ENCODE results near the gene FRMD4B.
A peak's percentile ranks its signal among the peaks of the same experiment; 100 is the strongest.

The FRMD4B gene

DNA sequence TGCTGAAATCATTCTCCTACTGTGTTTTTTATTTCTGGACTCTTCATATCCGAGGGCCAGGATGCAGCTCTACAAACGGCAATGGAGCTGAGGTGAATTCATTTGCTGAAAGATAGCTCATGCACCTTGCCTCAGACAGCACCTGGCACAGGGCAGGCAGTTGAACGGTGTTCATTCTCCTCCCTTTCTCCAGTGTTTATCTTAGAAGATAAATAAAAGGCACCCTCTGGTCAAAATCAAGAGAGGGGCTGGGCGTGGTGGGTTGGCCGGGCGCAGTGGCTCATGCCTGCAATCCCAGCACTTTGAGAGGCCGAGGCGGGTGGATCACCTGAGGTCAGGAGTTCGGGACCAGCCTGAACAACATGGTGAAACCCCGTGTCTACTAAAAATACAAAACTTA, 184.2 kb downstream of the FRMD4B start:
- Histone ChIP-seq H3K27me3 (no peaks in the 10 kb centered on the region), H3K36me3 (no peaks in the 10 kb centered on the region), H3K4me1 (ENCODE audit: control insufficient read depth in 1 of 2, insufficient read depth in 1 of 2, low read depth in 1 of 2, low read length in 1 of 2) (peaks cover 66 to 72% of the 10 kb centered on the region in 2 experiments), H3K9me3 (no peaks in the 10 kb centered on the region), H3K27ac (no peak overlapping the region), H3K4me3 (ENCODE audit: low read depth in 1 of 2, low read length in 1 of 2) (no peak overlapping the region)
- TF ChIP-seq, protein P1, sequence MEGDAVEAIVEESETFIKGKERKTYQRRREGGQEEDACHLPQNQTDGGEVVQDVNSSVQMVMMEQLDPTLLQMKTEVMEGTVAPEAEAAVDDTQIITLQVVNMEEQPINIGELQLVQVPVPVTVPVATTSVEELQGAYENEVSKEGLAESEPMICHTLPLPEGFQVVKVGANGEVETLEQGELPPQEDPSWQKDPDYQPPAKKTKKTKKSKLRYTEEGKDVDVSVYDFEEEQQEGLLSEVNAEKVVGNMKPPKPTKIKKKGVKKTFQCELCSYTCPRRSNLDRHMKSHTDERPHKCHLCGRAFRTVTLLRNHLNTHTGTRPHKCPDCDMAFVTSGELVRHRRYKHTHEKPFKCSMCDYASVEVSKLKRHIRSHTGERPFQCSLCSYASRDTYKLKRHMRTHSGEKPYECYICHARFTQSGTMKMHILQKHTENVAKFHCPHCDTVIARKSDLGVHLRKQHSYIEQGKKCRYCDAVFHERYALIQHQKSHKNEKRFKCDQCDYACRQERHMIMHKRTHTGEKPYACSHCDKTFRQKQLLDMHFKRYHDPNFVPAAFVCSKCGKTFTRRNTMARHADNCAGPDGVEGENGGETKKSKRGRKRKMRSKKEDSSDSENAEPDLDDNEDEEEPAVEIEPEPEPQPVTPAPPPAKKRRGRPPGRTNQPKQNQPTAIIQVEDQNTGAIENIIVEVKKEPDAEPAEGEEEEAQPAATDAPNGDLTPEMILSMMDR (IDR thresholded peaks at IDR 0.05) = no peak

DNA sequence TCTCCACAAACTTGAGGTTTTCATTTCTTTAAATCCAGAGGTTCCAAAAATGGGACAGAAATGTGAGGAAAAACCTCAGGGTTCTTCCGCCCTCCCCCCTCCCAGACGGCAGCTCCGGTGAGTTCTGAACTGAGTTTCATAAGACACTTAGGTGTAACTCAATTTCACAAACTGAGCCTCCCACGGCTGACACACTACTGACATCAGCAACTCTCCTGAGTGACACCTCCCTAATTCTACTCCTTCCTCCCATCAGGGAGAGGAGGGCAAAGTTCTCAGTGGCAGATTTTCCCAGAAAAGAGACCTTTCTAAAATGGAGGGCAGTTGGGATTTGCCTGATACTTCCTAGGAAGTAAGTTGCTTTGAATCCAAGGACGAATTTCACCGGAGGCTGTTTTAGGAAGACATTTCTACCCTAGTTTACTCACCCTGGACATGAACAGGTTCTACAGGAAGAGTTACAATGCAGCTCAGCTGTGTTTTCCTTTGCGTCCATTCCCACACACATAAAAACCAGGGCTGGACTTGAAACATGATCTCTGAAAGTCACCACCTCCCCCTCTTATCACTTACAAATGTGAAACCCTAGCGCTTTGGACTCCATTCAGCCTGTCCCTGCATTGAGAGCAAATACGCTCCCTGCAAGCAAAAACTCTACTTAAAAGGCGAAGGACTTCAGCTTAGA, 185.4 kb downstream of the FRMD4B start:
- no peaks in the 10 kb centered on the region for H3K9me3 ChIP-seq
- H3K36me3 ChIP-seq = peaks cover 10% of the 10 kb centered on the region
- H3K27ac ChIP-seq = peak overlapping the region; percentile 82
- H3K4me1 ChIP-seq (ENCODE audit: control insufficient read depth in 1 of 2, insufficient read depth in 1 of 2, low read depth in 1 of 2, low read length in 1 of 2) = peaks cover 62 to 64% of the 10 kb centered on the region in 2 experiments
- H3K4me3 ChIP-seq (ENCODE audit: low read depth in 1 of 2, low read length in 1 of 2) = peak overlapping the region; percentile 59 to 63
- TF ChIP-seq, protein P1 (IDR thresholded peaks at IDR 0.05) = no peak
- no peaks in the 10 kb centered on the region for H3K27me3 ChIP-seq

DNA sequence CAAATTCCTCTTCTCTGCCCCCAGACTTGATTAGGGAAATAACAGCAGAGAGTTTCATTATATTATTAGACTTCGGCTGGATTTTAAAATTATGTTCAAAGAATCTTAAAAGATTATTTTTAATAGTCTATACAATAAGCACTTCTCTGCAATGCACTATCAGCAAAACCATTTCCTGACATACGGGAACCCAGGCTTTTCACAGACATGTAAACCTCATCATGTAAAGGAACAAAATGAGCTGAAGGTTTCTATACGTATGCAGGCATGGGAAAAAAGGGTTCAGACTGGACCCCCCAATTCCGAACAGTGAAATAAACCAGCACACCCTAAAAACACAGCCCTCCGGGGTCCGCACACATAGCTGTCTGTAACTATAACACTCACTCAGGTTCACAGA, 185.9 kb downstream of the FRMD4B start:
- no peaks in the 10 kb centered on the region for H3K27me3 ChIP-seq
- peaks cover 56 to 58% of the 10 kb centered on the region in 2 experiments for H3K4me1 ChIP-seq (ENCODE audit: control insufficient read depth in 1 of 2, insufficient read depth in 1 of 2, low read depth in 1 of 2, low read length in 1 of 2)
- peak overlapping the region; percentile 82 for H3K27ac ChIP-seq
- TF ChIP-seq, protein P1 (IDR thresholded peaks at IDR 0.05) = no peak
- H3K36me3 ChIP-seq = peaks cover 16% of the 10 kb centered on the region
- H3K4me3 ChIP-seq (ENCODE audit: low read depth in 1 of 2, low read length in 1 of 2) = peak overlapping the region; percentile 59 to 63
- no peaks in the 10 kb centered on the region for H3K9me3 ChIP-seq

DNA sequence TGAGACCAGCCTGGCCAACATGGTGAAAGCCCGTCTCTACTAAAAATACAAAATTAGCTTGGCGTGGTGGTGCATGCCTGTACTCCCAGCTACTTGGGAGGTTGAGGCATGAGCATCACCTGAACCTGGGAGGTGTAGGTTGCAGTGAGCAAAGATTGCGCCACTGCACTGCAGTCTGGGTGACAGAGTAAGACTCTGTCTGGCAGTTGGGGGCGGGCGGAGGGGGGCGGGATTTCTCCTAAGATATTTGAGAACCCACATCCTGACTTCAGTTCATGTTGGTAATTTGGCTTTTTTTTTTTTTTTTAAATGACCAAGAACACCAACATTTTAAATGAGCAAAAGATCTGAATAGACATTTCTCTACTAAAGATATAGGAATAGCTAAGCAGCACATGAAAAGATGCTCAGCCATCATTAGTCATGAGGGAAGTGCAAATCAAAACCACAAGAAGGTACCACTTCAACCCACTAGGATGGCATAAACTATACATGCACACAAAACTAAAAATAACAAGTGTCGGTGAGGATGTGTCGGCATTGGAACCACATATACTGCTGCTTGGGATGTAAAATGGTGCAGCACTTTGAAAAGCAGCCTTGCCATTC, 187.9 kb downstream of the FRMD4B start:
- H3K9me3 ChIP-seq = no peaks in the 10 kb centered on the region
- peaks cover 32% of the 10 kb centered on the region for H3K36me3 ChIP-seq
- H3K27me3 ChIP-seq = no peaks in the 10 kb centered on the region
- peak overlapping the region in 1 of 2 experiments; percentile 9 for H3K4me3 ChIP-seq (ENCODE audit: low read depth in 1 of 2, low read length in 1 of 2)
- H3K4me1 ChIP-seq (ENCODE audit: control insufficient read depth in 1 of 2, insufficient read depth in 1 of 2, low read depth in 1 of 2, low read length in 1 of 2) = peaks cover 49 to 53% of the 10 kb centered on the region in 2 experiments
- peak overlapping the region; percentile 78 for H3K27ac ChIP-seq
- TF ChIP-seq, protein P1 (IDR thresholded peaks at IDR 0.05) = no peak

DNA sequence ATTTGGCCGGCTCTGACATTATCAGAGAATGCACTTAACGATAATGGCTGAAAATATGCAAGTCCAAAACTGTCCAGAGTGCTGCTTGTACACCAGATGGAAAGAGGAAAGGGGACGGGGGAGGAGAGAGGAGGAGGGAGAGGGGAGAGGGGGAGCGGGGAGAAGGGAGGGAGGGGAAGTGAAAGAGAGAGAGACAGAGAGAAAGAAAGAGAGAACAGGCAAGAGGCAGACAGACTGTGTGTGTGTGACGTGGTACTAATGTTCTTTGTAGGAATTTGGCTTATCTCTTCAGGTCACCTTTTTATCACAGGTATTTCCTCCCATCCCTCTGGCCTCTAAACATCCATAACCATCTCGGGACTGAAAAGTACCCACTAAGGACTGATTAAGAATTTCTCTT, 188.4 kb downstream of the FRMD4B start:
- Histone ChIP-seq H3K27ac (peak overlapping the region; percentile 78), H3K36me3 (peaks cover 37% of the 10 kb centered on the region), H3K9me3 (no peaks in the 10 kb centered on the region), H3K4me3 (ENCODE audit: low read depth in 1 of 2, low read length in 1 of 2) (peak overlapping the region in 1 of 2 experiments; percentile 9), H3K27me3 (no peaks in the 10 kb centered on the region), H3K4me1 (ENCODE audit: control insufficient read depth in 1 of 2, insufficient read depth in 1 of 2, low read depth in 1 of 2, low read length in 1 of 2) (peaks cover 49 to 53% of the 10 kb centered on the region in 2 experiments)
- TF ChIP-seq, protein P1 (IDR thresholded peaks at IDR 0.05) = no peak
